ENCODE measurements around the gene SNX6. TPM values are rescaled to one million over a fixed set of nuclear protein-coding genes. Genes with fewer than 3 reads are reported as not detected.

SNX6 gene
- total RNA-seq, 1 donor from 2014 or later: 62.5 TPM

- H3K27me3 Mint-ChIP-seq (ENCODE audit: low read depth): no peaks in the 10 kb centered on the region
- no peak for DNase-seq (ENCODE audit: low spot score in 2 of 2, unreplicated experiment in 2 of 2)
- H3K27ac Mint-ChIP-seq: no peak overlapping the region
- TF ChIP-seq, protein P1, sequence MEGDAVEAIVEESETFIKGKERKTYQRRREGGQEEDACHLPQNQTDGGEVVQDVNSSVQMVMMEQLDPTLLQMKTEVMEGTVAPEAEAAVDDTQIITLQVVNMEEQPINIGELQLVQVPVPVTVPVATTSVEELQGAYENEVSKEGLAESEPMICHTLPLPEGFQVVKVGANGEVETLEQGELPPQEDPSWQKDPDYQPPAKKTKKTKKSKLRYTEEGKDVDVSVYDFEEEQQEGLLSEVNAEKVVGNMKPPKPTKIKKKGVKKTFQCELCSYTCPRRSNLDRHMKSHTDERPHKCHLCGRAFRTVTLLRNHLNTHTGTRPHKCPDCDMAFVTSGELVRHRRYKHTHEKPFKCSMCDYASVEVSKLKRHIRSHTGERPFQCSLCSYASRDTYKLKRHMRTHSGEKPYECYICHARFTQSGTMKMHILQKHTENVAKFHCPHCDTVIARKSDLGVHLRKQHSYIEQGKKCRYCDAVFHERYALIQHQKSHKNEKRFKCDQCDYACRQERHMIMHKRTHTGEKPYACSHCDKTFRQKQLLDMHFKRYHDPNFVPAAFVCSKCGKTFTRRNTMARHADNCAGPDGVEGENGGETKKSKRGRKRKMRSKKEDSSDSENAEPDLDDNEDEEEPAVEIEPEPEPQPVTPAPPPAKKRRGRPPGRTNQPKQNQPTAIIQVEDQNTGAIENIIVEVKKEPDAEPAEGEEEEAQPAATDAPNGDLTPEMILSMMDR (IDR thresholded peaks at IDR 0.05; ENCODE audit: unreplicated experiment): no peak
- H3K4me3 Mint-ChIP-seq: no peak overlapping the region
- peaks cover 5% of the 10 kb centered on the region for H3K9me3 Mint-ChIP-seq
- peaks cover 8% of the 10 kb centered on the region for H3K4me1 Mint-ChIP-seq
- no peaks in the 10 kb centered on the region for H3K36me3 Mint-ChIP-seq
Measured at GRCh38 chr14:34632411-34632978, 2.5 kb upstream of the SNX6 start.

DNA sequence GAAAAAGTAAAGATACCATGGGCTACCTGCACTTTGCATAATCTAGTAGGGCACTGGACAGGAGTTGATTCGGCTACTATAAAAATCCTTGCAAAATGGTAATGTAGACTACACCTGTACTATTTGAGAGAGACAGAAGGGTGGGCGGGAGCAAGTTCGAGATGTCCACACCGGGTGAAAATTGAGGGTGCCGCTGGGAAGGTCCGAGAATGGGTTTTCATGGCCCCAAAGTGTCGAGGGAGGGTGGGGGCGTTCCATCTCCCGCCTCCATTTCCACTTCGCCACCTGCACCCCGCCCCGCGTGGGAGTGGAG lies 648 bp downstream of the SNX6 start:
- TF ChIP-seq, protein P1 (IDR thresholded peaks at IDR 0.05; ENCODE audit: unreplicated experiment): no peak
- Mint-ChIP-seq H3K27me3 (ENCODE audit: low read depth) (no peaks in the 10 kb centered on the region), H3K4me3 (peak overlapping the region; percentile 89), H3K36me3 (peaks cover 2% of the 10 kb centered on the region), H3K9me3 (peaks cover 5% of the 10 kb centered on the region), H3K27ac (peak overlapping the region; percentile 94), H3K4me1 (peaks cover 8% of the 10 kb centered on the region)
- no peak for DNase-seq (ENCODE audit: low spot score in 2 of 2, unreplicated experiment in 2 of 2)

DNA sequence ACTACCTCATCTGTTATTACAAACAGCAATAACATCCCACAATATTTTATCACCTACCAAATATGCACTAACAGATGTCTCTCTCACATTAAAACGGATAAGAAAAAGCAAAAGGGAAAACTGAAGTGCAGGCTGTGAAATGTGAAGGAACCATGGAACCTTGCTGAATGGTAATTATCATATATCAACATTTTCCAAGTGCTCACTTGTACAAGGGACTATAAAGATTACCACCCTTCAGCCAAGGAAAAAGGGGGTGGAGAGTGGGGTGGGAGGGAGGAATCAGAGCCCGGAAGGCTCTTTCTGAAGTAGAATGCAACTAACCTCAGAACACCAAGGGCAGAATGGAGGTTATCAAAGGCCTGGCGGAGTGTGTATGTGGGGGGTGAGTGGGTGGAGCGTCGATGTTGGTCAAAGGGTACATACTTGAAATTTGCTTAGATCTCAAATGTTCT lies 1.2 kb downstream of the SNX6 start:
- H3K9me3 Mint-ChIP-seq: peaks cover 5% of the 10 kb centered on the region
- H3K4me1 Mint-ChIP-seq: peaks cover 8% of the 10 kb centered on the region
- H3K36me3 Mint-ChIP-seq: peaks cover 2% of the 10 kb centered on the region
- no peak for DNase-seq (ENCODE audit: low spot score in 2 of 2, unreplicated experiment in 2 of 2)
- TF ChIP-seq, protein P1 (IDR thresholded peaks at IDR 0.05; ENCODE audit: unreplicated experiment): no peak
- no peaks in the 10 kb centered on the region for H3K27me3 Mint-ChIP-seq (ENCODE audit: low read depth)
- peak overlapping the region; percentile 89 for H3K4me3 Mint-ChIP-seq
- H3K27ac Mint-ChIP-seq: peak overlapping the region; percentile 94

DNA sequence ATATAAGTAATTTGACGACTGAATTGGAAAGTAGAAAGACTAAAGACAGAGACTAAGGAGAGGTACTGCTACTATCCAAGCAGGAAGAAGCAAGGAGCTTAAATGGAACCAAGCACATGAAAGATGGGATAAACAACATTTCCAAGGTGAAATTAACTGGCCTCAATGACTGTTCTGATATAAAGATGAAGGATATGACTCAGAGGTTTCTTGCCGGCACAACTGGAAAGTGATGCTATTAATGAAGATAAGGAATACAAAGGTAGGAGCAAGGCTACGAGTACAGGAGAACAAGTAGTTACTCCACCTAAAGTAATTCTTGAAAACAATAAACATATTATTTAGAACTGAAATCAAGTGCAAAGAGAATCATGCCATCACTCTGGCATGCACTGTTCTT lies 6.4 kb downstream of the SNX6 start:
- Mint-ChIP-seq H3K4me1 (peaks cover 5% of the 10 kb centered on the region), H3K9me3 (no peaks in the 10 kb centered on the region), H3K4me3 (no peak overlapping the region), H3K36me3 (peaks cover 24% of the 10 kb centered on the region), H3K27ac (no peak overlapping the region), H3K27me3 (ENCODE audit: low read depth) (no peaks in the 10 kb centered on the region)
- TF ChIP-seq, protein P1 (IDR thresholded peaks at IDR 0.05; ENCODE audit: unreplicated experiment): no peak
- no peak for DNase-seq (ENCODE audit: low spot score in 2 of 2, unreplicated experiment in 2 of 2)

DNA sequence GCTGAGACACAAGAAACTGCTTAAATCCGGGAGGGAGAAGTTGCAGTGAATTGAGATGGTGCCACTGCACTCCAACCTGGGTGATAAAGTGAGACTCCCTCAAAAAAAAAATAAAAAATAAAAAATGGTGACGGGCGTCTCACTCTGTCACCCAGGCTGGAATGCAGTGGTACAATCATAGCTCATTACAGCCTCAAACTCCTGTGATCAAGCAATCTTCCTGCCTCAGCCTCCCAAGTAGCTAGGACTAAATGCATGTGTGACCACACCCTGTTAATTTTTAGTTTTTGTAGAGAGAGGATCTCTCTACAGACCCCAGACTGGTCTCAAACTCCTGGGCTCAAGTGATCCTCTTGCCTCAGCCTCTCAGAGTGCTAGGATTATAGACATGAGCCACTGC lies 9.1 kb downstream of the SNX6 start:
- Mint-ChIP-seq H3K4me3 (no peak overlapping the region), H3K36me3 (peaks cover 33% of the 10 kb centered on the region), H3K9me3 (no peaks in the 10 kb centered on the region), H3K27me3 (ENCODE audit: low read depth) (no peaks in the 10 kb centered on the region), H3K4me1 (peaks cover 5% of the 10 kb centered on the region), H3K27ac (no peak overlapping the region)
- TF ChIP-seq, protein P1 (IDR thresholded peaks at IDR 0.05; ENCODE audit: unreplicated experiment): no peak
- DNase-seq (ENCODE audit: low spot score in 2 of 2, unreplicated experiment in 2 of 2): no peak

GRCh38 chr14:34620115-34620514 lies 9.8 kb downstream of the SNX6 start:
- TF ChIP-seq, protein P1 (IDR thresholded peaks at IDR 0.05; ENCODE audit: unreplicated experiment): no peak
- Mint-ChIP-seq H3K9me3 (no peaks in the 10 kb centered on the region), H3K4me1 (peaks cover 5% of the 10 kb centered on the region), H3K4me3 (no peak overlapping the region), H3K27me3 (ENCODE audit: low read depth) (no peaks in the 10 kb centered on the region), H3K36me3 (peaks cover 32% of the 10 kb centered on the region), H3K27ac (no peak overlapping the region)
- no peak for DNase-seq (ENCODE audit: low spot score in 2 of 2, unreplicated experiment in 2 of 2)

Measured in mesothelial cell of epicardium (in vitro differentiated cells).